LNCAP (cell line): ENCODE results near the gene STARD6.

Experiments used
- CTCF ChIP-seq: fragments of 450-650 bp; IDR thresholded peaks from 2 replicates; pipeline ENCODE4 v1.5.1; 2017; ENCODE audit warnings: mild to moderate bottlenecking

Gene STARD6

DNA sequence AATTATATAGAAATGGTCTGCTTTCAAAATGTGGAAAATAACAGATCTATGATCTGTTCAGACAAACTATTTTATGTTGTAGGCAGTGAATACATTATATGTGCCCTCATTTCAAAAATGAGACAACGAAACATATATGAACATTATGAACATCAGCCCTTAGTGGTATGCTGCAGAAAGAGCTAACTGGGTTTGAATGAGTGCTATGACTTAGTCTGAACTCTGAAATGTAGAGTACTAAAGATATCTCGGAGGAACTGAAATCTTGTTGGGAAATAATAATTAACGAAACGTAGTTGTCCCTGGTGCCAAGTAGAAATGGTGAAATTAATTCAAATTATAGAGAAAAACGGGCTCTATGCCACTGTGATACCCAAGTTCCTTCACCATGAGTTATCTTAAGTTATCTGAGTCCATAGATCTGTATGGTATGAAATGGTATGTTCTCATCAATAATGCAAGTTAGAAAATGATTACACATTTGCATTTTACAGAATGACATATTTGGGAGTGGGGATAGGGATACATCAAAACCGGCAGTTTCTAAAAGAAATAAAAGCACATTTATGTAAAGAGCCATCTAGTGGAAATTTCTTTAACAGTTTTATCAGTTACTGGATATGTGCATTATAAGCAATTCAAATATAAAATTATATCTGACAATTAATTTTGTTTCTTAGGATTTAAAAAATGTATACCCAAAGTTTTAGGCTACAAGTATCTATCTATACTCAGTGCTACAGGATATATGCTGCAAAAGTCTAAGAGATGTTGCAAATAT lies 26.7 kb downstream of the STARD6 start:
- TF ChIP-seq CTCF = peak; percentile 45; the same call in 1 of the 2 replicates

DNA sequence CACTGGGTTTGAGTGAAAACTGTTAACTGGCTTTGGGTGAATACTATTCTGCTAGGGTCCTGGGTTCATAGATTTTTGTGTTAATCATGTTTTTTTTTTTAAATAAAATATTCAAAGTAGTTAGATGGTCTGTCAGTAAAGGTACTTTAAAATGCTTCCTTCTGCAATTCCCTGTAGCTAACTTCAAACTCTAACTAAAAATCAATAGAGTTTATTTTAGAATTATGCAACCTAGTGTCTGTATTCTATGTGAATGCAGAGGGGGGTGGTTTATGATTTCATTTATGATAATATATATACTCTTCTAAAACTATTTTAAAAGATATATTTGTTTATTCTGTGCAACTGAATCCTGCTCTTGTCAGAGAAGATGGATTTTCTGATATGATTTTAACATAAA lies 27.9 kb downstream of the STARD6 start:
- TF ChIP-seq CTCF = no peak

GRCh38 chr18:54327818-54328217 lies 29.8 kb downstream of the STARD6 start:
- no peak for TF ChIP-seq CTCF

GRCh38 chr18:54323970-54324369 lies 33.7 kb downstream of the STARD6 start:
- TF ChIP-seq CTCF = no peak

DNA sequence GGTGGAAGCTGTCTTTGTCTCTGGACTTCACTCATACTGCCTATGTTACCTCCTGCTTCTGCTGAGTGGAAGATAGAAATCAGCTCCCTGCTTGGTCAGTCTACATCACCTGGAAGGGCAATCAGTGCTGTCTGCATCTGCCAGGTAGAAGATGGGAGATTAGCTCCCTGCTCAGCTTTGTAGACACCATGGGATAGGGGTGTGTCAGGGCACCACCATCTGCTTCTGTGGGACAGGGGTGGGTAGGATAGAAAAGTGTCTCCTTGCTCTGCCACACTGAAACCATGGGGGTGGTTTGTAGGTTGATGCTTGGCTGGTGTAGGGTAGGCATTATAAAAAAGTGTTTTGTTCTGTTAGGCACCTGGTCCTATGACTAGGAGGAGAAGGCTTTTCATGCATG lies 34.1 kb downstream of the STARD6 start:
- no peak for TF ChIP-seq CTCF

GRCh38 chr18:54316071-54316820 lies 41.4 kb downstream of the STARD6 start:
- peak; percentile 30; the same call in 1 of the 2 replicates for TF ChIP-seq CTCF

DNA sequence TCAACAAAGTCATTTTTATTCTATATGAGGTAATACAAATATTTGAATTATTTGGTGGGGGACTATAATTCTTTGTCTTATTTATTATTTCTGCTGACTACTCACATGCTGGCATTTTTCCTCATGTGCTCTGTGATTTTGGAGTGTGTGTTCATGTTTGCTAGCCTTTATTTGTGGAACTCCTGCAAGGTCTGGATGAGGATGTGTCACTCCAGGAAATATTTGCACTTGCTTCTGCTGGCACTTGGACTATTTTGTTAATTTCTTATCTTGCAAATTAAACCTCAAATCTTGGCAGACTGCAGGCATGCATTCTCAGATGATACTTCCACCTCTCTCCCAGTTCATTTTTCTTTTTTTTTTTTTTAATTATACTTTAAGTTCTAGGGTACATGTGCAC lies 54.2 kb downstream of the STARD6 start:
- no peak for TF ChIP-seq CTCF
